Liver (tissue), 9 donors: ENCODE results near the gene ISCA1. TPM values are rescaled to one million over a fixed set of nuclear protein-coding genes. Genes with fewer than 3 reads are reported as not detected.

Experiments used
- DNase-seq: peaks from one replicate; pipeline ENCODE4 v3.0.0-alpha.2; 2017; ENCODE audit warnings: low spot score
- H3K27ac ChIP-seq, 2 donors: one replicate each; pipeline ENCODE4 v1.7.0; 2013; ENCODE audit warnings: inconsistent platforms in 2 of 2, low read length in 2 of 2, control low read depth in 1 of 2, low read depth in 1 of 2, mild to moderate bottlenecking in 1 of 2
- H3K27me3 ChIP-seq, 4 donors: one replicate each; pipeline versions ENCODE4 v1.6.1 to v1.7.0; 2013; ENCODE audit warnings: low read length in 3 of 4, inconsistent platforms in 1 of 4, mild to moderate bottlenecking in 1 of 4, moderate library complexity in 1 of 4; ENCODE audit not compliant: control insufficient read depth in 4 of 4, insufficient read depth in 4 of 4
- H3K36me3 ChIP-seq, 4 donors: one replicate each; pipeline versions ENCODE4 v1.6.1 to v1.7.0; 2013; ENCODE audit warnings: low read length in 3 of 4, mild to moderate bottlenecking in 3 of 4, low read depth in 1 of 4, moderate library complexity in 1 of 4; ENCODE audit not compliant: control insufficient read depth in 4 of 4, insufficient read depth in 3 of 4
- H3K4me1 ChIP-seq, 4 donors: one replicate each; pipeline versions ENCODE4 v1.6.1 to v1.7.0; 2013; ENCODE audit warnings: low read length in 3 of 4, mild to moderate bottlenecking in 3 of 4, moderate library complexity in 1 of 4; ENCODE audit not compliant: control insufficient read depth in 4 of 4, insufficient read depth in 4 of 4
- H3K4me3 ChIP-seq, 3 donors: one replicate each; pipeline versions ENCODE4 v1.6.1 to v1.7.0; 2013; ENCODE audit warnings: low read length in 3 of 3, control low read depth in 1 of 3, low read depth in 1 of 3, mild to moderate bottlenecking in 1 of 3
- H3K9ac ChIP-seq, 2 donors: one replicate each; pipeline ENCODE4 v1.7.0; 2013; ENCODE audit warnings: low read length in 2 of 2, mild to moderate bottlenecking in 2 of 2, moderate library complexity in 2 of 2, control low read depth in 1 of 2, low read depth in 1 of 2
- H3K9me3 ChIP-seq, 4 donors: one replicate each; pipeline versions ENCODE4 v1.6.1 to v1.7.0; 2013; ENCODE audit warnings: low read length in 3 of 4; ENCODE audit not compliant: control insufficient read depth in 4 of 4
- ATF3 ChIP-seq: IDR thresholded peaks from 2 replicates; pipeline ENCODE4 v1.6.1; 2016; ENCODE audit warnings: antibody characterized with exemption
- EGR1 ChIP-seq, 2 donors: IDR thresholded peaks; 2 replicates each; pipeline ENCODE4 v1.6.1; 2016 to 2018; ENCODE audit warnings: antibody characterized with exemption in 2 of 2, low read depth in 2 of 2
- FOXA1 ChIP-seq: IDR thresholded peaks from 2 replicates; pipeline ENCODE4 v1.6.1; 2016; ENCODE audit warnings: antibody characterized with exemption
- FOXA2 ChIP-seq: IDR thresholded peaks from 2 replicates; pipeline ENCODE4 v1.6.1; 2016; ENCODE audit warnings: antibody characterized with exemption
- GABPA ChIP-seq, 2 donors: IDR thresholded peaks in 1 of 2; conservative IDR thresholded peaks in 1 of 2; 2 replicates each; pipeline ENCODE4 v1.6.1; 2016; ENCODE audit warnings: antibody characterized with exemption in 2 of 2, mild to moderate bottlenecking in 1 of 2, moderate library complexity in 1 of 2
- HNF4A ChIP-seq, 2 donors: conservative IDR thresholded peaks; 2 replicates each; pipeline ENCODE4 v1.6.1; 2016; ENCODE audit warnings: antibody characterized with exemption in 2 of 2, mild to moderate bottlenecking in 2 of 2
- HNF4G ChIP-seq: IDR thresholded peaks from 2 replicates; pipeline ENCODE4 v1.6.1; 2016; ENCODE audit warnings: antibody characterized with exemption
- JUND ChIP-seq, 2 donors: IDR thresholded peaks; 2 replicates each; pipeline ENCODE4 v1.6.1; 2016; ENCODE audit warnings: antibody characterized with exemption in 2 of 2
- NR2F2 ChIP-seq: IDR thresholded peaks from 2 replicates; pipeline ENCODE4 v1.6.1; 2016; ENCODE audit warnings: antibody characterized with exemption
- RAD21 ChIP-seq, 2 donors: IDR thresholded peaks; 2 replicates each; pipeline ENCODE4 v1.6.1; 2016; ENCODE audit warnings: antibody characterized with exemption in 2 of 2, mild to moderate bottlenecking in 2 of 2
- REST ChIP-seq: IDR thresholded peaks from 2 replicates; pipeline ENCODE4 v1.6.1; 2016; ENCODE audit warnings: antibody characterized with exemption, mild to moderate bottlenecking
- RXRA ChIP-seq, 2 donors: IDR thresholded peaks; 2 replicates each; pipeline ENCODE4 v1.6.1; 2017 to 2018; ENCODE audit warnings: antibody characterized with exemption in 2 of 2, mild to moderate bottlenecking in 1 of 2
- SP1 ChIP-seq: IDR thresholded peaks from 2 replicates; pipeline ENCODE4 v1.6.1; 2018; ENCODE audit warnings: antibody characterized with exemption, mild to moderate bottlenecking
- TAF1 ChIP-seq: conservative IDR thresholded peaks from 2 replicates; pipeline ENCODE4 v1.6.1; 2016; ENCODE audit warnings: antibody characterized with exemption, mild to moderate bottlenecking
- YY1 ChIP-seq: IDR thresholded peaks from 2 replicates; pipeline ENCODE4 v1.6.1; 2016; ENCODE audit warnings: antibody characterized with exemption, mild to moderate bottlenecking
- WGBS: extraction: QIAGEN DNeasy Blood & Tissue Kit; methylation state at CpG from one replicate; pipeline ENCODE4 v1.1.7; 2013; 5-methylcytosine and 5-hydroxymethylcytosine counted together
- polyA plus RNA-seq, 2 donors: library from polyadenylated mRNA; stranded (reverse) in 1 of 2; unstranded in 1 of 2; fragments of 200-250 nt in 1 of 2; fragments of >200 nt in 1 of 2; fragmentation: Nextera tagmentation in 1 of 2; extraction: Ambion mirVana in 1 of 2; gene quantifications; one replicate each; pipeline versions ENCODE4 v1.2.1 to v1.2.3, GENCODE V29; 2013 to 2015
- total RNA-seq, 2 donors: library from RNA; depleted of rRNA; stranded (reverse); fragments of >200 nt; gene quantifications; one replicate each; pipeline ENCODE4 v1.2.3, GENCODE V29; 2014
- TF ChIP-seq, protein P1 (sequence below): IDR thresholded peaks from 2 replicates; pipeline ENCODE4 v1.6.1; 2016; ENCODE audit warnings: antibody characterized with exemption
- TF ChIP-seq, protein P2 (sequence below): fragments of 150-350 bp; IDR thresholded peaks from 2 replicates; pipeline ENCODE4 v1.5.1; 2017; ENCODE audit warnings: improper control_type of control experiment, low read depth, low read length; ENCODE audit not compliant: missing input control
- TF ChIP-seq, protein P3 (sequence below): IDR thresholded peaks from 2 replicates; pipeline ENCODE4 v1.6.1; 2016; ENCODE audit warnings: antibody characterized with exemption
- donor health status: healthy.
- donor health status: healthy.
- donor health status: healthy.
- donor health status: healthy.
- donor health status: healthy.

Gene ISCA1
- total and polyA plus RNA-seq, 4 donors, result 26.6 to 43.2 (median 27.8) TPM

DNA sequence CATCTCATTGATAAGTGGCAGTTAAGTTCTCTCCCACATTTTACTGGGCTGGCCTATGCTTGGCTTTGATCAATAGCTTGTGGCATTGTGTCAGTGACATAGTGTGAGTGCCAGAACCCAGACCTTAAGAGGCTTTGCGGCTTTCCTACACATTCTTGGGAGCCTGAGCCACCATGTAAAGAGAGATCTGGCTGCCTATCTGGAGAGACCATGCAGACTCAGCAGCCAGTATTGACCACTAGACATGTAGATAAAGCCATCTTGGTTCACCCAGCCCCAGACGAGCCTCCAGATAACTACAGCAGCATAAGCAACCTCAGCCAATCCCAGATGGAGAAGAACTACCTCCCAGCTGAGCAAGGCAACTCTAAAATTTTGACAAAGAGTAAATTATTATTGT lies 51.5 kb downstream of the ISCA1 start:
- DNase-seq, result no peak
- H3K27me3 ChIP-seq, result no peaks in the 10 kb centered on the region
- no peak overlapping the region for H3K9ac ChIP-seq
- H3K4me3 ChIP-seq, result no peak overlapping the region
- H3K4me1 ChIP-seq, result no peaks in the 10 kb centered on the region
- no peak overlapping the region for H3K27ac ChIP-seq
- WGBS, result 62% methylated on average over 2 of the region's 2 CpGs
- no peaks in the 10 kb centered on the region for H3K36me3 ChIP-seq
- TF ChIP-seq GABPA (IDR thresholded peaks at IDR 0.05 in 1 of 2, conservative IDR thresholded peaks at IDR 0.05 in 1 of 2), result no peak
- TF ChIP-seq RAD21 (IDR thresholded peaks at IDR 0.05), result no peak
- no peak for TF ChIP-seq EGR1 (IDR thresholded peaks at IDR 0.05; ENCODE audit: low read depth in 2 of 2)
- no peak for TF ChIP-seq SP1
- no peak for TF ChIP-seq TAF1
- no peak for TF ChIP-seq FOXA1
- TF ChIP-seq, protein P1, sequence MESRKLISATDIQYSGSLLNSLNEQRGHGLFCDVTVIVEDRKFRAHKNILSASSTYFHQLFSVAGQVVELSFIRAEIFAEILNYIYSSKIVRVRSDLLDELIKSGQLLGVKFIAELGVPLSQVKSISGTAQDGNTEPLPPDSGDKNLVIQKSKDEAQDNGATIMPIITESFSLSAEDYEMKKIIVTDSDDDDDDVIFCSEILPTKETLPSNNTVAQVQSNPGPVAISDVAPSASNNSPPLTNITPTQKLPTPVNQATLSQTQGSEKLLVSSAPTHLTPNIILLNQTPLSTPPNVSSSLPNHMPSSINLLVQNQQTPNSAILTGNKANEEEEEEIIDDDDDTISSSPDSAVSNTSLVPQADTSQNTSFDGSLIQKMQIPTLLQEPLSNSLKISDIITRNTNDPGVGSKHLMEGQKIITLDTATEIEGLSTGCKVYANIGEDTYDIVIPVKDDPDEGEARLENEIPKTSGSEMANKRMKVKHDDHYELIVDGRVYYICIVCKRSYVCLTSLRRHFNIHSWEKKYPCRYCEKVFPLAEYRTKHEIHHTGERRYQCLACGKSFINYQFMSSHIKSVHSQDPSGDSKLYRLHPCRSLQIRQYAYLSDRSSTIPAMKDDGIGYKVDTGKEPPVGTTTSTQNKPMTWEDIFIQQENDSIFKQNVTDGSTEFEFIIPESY, result no peak
- TF ChIP-seq, protein P2, sequence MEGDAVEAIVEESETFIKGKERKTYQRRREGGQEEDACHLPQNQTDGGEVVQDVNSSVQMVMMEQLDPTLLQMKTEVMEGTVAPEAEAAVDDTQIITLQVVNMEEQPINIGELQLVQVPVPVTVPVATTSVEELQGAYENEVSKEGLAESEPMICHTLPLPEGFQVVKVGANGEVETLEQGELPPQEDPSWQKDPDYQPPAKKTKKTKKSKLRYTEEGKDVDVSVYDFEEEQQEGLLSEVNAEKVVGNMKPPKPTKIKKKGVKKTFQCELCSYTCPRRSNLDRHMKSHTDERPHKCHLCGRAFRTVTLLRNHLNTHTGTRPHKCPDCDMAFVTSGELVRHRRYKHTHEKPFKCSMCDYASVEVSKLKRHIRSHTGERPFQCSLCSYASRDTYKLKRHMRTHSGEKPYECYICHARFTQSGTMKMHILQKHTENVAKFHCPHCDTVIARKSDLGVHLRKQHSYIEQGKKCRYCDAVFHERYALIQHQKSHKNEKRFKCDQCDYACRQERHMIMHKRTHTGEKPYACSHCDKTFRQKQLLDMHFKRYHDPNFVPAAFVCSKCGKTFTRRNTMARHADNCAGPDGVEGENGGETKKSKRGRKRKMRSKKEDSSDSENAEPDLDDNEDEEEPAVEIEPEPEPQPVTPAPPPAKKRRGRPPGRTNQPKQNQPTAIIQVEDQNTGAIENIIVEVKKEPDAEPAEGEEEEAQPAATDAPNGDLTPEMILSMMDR, result no peak
- no peak for TF ChIP-seq NR2F2
- TF ChIP-seq YY1, result no peak
- TF ChIP-seq HNF4A (conservative IDR thresholded peaks at IDR 0.05), result no peak
- TF ChIP-seq HNF4G, result no peak
- TF ChIP-seq RXRA (IDR thresholded peaks at IDR 0.05), result no peak
- TF ChIP-seq, protein P3, sequence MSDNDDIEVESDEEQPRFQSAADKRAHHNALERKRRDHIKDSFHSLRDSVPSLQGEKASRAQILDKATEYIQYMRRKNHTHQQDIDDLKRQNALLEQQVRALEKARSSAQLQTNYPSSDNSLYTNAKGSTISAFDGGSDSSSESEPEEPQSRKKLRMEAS, result no peak
- H3K9me3 ChIP-seq, result no peaks in the 10 kb centered on the region

DNA sequence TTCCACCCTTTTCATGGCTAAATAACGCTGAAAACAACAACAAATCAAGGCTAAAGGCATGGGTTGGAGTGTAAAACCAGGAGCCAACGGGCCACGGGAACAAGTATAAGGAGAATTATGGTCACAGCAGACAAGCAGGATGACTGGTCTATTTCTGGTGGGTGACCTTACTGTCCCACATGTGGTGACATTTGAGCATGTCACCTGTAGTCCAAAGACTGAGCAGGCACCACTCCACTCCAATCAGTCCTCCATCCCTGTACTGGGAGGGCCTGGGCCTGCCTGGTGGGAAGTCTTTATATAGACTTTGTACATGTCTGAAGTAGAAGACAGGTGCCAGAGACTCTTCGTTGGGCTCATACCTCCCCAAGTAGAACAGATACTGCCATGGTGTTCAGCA lies 59.7 kb downstream of the ISCA1 start:
- H3K4me3 ChIP-seq, result no peak overlapping the region
- no peaks in the 10 kb centered on the region for H3K4me1 ChIP-seq
- H3K9me3 ChIP-seq, result no peaks in the 10 kb centered on the region
- H3K9ac ChIP-seq, result no peak overlapping the region
- DNase-seq, result no peak
- 89% methylated on average over 4 of the region's 4 CpGs for WGBS
- no peak overlapping the region for H3K27ac ChIP-seq
- H3K27me3 ChIP-seq, result no peaks in the 10 kb centered on the region
- TF ChIP-seq YY1 (no peak), HNF4G (no peak), FOXA2 (no peak), REST (no peak), SP1 (no peak), GABPA (IDR thresholded peaks at IDR 0.05 in 1 of 2, conservative IDR thresholded peaks at IDR 0.05 in 1 of 2) (no peak), HNF4A (conservative IDR thresholded peaks at IDR 0.05) (no peak), EGR1 (IDR thresholded peaks at IDR 0.05; ENCODE audit: low read depth in 2 of 2) (no peak), NR2F2 (no peak), ATF3 (no peak), FOXA1 (no peak), RAD21 (IDR thresholded peaks at IDR 0.05) (no peak), JUND (IDR thresholded peaks at IDR 0.05) (no peak)
- TF ChIP-seq, protein P2, result no peak
- TF ChIP-seq, protein P3, result no peak
- H3K36me3 ChIP-seq, result no peaks in the 10 kb centered on the region
